Gastrocnemius medialis (tissue), 4 donors: ENCODE results near the gene CEND1.
A peak's percentile ranks its signal among the peaks of the same experiment; 100 is the strongest.

Experiments used
- POLR2A ChIP-seq, 2 donors: fragments of 450-650 bp; IDR thresholded peaks; one replicate each; pipeline ENCODE4 v1.6.1; 2017; ENCODE audit warnings: antibody characterized with exemption in 2 of 2, mild to moderate bottlenecking in 2 of 2, moderate library complexity in 2 of 2
- TF ChIP-seq, protein P1 (sequence below), 5 experiments: fragments of 450-650 bp in 3 of 5; fragments of 200-600 bp in 2 of 5; sonication (generic) in 2 of 5; IDR thresholded peaks in 4 of 5; conservative IDR thresholded peaks in 1 of 5; 1 replicate in 4 of 5; 2 replicates in 1 of 5; pipeline ENCODE4 v1.5.1; 2016 to 2019; ENCODE audit warnings: antibody characterized with exemption in 5 of 5, mild to moderate bottlenecking in 3 of 5, moderate library complexity in 3 of 5

DNA sequence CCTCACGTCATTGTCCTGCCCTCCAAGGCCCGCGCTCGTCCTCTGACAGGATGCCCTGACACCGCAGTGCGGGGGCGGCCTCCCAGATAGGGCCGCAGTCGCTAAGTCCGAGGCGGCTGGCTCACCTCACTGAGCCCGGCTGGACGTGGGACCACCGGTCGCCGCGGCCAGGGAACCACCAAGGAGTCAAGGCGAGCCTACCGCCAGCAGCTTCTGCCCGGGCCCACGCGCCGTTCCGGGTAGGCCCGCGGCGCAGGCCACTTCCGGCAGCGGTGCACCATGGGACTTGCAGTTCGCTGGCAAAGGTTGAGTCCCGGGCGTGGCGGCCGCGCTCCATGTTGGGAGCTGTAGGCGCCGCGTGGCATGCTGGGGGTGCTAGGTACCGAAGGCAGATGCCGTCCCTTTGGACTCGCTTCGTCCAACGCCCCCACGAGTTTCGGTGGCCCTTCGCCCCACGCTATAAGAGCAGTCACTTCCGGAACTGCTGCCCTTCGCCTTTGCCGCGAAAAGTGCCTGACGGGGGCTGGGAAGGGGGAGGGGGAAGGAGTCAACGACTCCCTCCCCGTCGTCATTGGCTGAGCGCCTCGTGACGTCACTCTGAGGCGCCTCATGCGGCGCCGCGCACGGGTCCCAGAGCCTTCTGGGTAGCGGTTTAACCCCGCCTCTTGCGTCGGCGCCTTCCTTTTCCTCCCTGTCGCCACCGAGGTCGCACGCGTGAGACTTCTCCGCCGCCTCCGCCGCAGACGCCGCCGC lies 19.6 kb upstream of the CEND1 start, which contains the start of gene RPLP2:
- peak; percentile 90 to 95 for TF ChIP-seq POLR2A (IDR thresholded peaks at IDR 0.05)
- TF ChIP-seq, protein P1, sequence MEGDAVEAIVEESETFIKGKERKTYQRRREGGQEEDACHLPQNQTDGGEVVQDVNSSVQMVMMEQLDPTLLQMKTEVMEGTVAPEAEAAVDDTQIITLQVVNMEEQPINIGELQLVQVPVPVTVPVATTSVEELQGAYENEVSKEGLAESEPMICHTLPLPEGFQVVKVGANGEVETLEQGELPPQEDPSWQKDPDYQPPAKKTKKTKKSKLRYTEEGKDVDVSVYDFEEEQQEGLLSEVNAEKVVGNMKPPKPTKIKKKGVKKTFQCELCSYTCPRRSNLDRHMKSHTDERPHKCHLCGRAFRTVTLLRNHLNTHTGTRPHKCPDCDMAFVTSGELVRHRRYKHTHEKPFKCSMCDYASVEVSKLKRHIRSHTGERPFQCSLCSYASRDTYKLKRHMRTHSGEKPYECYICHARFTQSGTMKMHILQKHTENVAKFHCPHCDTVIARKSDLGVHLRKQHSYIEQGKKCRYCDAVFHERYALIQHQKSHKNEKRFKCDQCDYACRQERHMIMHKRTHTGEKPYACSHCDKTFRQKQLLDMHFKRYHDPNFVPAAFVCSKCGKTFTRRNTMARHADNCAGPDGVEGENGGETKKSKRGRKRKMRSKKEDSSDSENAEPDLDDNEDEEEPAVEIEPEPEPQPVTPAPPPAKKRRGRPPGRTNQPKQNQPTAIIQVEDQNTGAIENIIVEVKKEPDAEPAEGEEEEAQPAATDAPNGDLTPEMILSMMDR (IDR thresholded peaks at IDR 0.05 in 4 of 5, conservative IDR thresholded peaks at IDR 0.05 in 1 of 5) = peak in 1 of 5 experiments; percentile 10
